ENCODE results near the gene MAZ. TPM values are rescaled to one million over a fixed set of nuclear protein-coding genes. Genes with fewer than 3 reads are reported as not detected.

Gene MAZ
- total and polyA plus RNA-seq, 2 of the 13 experiments (the other 11 are each of a cell fraction or from before 2014, with no cell fraction given): 203 to 277 TPM

DNA sequence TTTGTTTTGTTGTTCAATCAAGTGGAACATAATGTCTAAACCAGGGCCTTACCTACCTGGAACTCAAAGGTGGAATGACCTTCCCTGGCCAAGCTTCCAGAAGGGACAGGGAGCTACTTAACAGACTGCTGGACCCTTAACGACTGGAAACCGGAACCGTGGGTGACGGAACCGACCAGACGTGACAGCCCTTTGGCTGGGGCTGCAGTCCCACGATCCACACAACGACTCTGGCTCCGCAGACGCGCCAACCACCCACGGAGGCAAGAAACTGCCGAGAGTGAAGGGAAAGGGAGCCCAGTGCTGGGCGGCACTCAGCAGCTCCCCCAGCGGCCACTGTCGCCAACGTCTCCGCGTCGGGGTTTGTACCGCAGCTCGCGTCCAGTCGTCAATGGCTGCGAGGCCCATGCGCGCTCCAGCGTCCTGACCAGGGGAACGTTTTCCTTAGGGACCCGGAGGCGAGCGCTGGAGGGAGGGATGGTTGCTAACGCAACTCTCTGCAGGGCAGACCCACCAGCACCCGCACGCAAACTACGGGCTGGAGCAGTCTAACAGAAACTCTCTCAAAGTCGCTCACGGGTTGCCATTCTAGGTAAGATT lies 21.3 kb upstream of the MAZ start (continued):
- TF ChIP-seq, protein P1, sequence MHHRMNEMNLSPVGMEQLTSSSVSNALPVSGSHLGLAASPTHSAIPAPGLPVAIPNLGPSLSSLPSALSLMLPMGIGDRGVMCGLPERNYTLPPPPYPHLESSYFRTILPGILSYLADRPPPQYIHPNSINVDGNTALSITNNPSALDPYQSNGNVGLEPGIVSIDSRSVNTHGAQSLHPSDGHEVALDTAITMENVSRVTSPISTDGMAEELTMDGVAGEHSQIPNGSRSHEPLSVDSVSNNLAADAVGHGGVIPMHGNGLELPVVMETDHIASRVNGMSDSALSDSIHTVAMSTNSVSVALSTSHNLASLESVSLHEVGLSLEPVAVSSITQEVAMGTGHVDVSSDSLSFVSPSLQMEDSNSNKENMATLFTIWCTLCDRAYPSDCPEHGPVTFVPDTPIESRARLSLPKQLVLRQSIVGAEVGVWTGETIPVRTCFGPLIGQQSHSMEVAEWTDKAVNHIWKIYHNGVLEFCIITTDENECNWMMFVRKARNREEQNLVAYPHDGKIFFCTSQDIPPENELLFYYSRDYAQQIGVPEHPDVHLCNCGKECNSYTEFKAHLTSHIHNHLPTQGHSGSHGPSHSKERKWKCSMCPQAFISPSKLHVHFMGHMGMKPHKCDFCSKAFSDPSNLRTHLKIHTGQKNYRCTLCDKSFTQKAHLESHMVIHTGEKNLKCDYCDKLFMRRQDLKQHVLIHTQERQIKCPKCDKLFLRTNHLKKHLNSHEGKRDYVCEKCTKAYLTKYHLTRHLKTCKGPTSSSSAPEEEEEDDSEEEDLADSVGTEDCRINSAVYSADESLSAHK (CRISPR knock-in tag; IDR thresholded peaks at IDR 0.05; ENCODE audit: borderline replicate concordance): peak; percentile 68; the same call in 1 of the 2 replicates
- peak; percentile 67 for TF ChIP-seq RXRA (CRISPR knock-in tag; IDR thresholded peaks at IDR 0.05)
- peak; percentile 25 for TF ChIP-seq JARID2 (CRISPR knock-in tag; IDR thresholded peaks at IDR 0.05; ENCODE audit: insufficient replicate concordance)
- TF ChIP-seq, protein P2, sequence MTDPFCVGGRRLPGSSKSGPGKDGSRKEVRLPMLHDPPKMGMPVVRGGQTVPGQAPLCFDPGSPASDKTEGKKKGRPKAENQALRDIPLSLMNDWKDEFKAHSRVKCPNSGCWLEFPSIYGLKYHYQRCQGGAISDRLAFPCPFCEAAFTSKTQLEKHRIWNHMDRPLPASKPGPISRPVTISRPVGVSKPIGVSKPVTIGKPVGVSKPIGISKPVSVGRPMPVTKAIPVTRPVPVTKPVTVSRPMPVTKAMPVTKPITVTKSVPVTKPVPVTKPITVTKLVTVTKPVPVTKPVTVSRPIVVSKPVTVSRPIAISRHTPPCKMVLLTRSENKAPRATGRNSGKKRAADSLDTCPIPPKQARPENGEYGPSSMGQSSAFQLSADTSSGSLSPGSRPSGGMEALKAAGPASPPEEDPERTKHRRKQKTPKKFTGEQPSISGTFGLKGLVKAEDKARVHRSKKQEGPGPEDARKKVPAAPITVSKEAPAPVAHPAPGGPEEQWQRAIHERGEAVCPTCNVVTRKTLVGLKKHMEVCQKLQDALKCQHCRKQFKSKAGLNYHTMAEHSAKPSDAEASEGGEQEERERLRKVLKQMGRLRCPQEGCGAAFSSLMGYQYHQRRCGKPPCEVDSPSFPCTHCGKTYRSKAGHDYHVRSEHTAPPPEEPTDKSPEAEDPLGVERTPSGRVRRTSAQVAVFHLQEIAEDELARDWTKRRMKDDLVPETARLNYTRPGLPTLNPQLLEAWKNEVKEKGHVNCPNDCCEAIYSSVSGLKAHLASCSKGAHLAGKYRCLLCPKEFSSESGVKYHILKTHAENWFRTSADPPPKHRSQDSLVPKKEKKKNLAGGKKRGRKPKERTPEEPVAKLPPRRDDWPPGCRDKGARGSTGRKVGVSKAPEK (CRISPR knock-in tag; IDR thresholded peaks at IDR 0.05; ENCODE audit: borderline replicate concordance): 0 out of 2 replicates have a peak, but pooled peaks have one; percentile 46
- TF ChIP-seq, protein P3, sequence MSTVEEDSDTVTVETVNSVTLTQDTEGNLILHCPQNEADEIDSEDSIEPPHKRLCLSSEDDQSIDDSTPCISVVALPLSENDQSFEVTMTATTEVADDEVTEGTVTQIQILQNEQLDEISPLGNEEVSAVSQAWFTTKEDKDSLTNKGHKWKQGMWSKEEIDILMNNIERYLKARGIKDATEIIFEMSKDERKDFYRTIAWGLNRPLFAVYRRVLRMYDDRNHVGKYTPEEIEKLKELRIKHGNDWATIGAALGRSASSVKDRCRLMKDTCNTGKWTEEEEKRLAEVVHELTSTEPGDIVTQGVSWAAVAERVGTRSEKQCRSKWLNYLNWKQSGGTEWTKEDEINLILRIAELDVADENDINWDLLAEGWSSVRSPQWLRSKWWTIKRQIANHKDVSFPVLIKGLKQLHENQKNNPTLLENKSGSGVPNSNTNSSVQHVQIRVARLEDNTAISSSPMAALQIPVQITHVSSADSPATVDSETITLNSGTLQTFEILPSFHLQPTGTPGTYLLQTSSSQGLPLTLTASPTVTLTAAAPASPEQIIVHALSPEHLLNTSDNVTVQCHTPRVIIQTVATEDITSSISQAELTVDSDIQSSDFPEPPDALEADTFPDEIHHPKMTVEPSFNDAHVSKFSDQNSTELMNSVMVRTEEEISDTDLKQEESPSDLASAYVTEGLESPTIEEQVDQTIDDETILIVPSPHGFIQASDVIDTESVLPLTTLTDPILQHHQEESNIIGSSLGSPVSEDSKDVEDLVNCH (CRISPR knock-in tag; IDR thresholded peaks at IDR 0.05): no peak
- TF ChIP-seq GABPB1 (CRISPR knock-in tag; IDR thresholded peaks at IDR 0.05): peak; percentile 70
- peak; percentile 29; the same call in 1 of the 2 replicates for TF ChIP-seq ZMYM4 (CRISPR knock-in tag; IDR thresholded peaks at IDR 0.05)
- no peak for TF ChIP-seq SMAD9 (CRISPR knock-in tag; IDR thresholded peaks at IDR 0.05)
- peak; percentile 45; the same call in 1 of the 2 replicates for TF ChIP-seq ETV6 (CRISPR knock-in tag; conservative IDR thresholded peaks at IDR 0.05)
- 0 out of 3 replicates have a peak, but pooled peaks have one; percentile 39 for TF ChIP-seq MXI1 (IDR thresholded peaks at IDR 0.05; ENCODE audit: borderline replicate concordance, low read depth, low read length)
- TF ChIP-seq, protein P4, sequence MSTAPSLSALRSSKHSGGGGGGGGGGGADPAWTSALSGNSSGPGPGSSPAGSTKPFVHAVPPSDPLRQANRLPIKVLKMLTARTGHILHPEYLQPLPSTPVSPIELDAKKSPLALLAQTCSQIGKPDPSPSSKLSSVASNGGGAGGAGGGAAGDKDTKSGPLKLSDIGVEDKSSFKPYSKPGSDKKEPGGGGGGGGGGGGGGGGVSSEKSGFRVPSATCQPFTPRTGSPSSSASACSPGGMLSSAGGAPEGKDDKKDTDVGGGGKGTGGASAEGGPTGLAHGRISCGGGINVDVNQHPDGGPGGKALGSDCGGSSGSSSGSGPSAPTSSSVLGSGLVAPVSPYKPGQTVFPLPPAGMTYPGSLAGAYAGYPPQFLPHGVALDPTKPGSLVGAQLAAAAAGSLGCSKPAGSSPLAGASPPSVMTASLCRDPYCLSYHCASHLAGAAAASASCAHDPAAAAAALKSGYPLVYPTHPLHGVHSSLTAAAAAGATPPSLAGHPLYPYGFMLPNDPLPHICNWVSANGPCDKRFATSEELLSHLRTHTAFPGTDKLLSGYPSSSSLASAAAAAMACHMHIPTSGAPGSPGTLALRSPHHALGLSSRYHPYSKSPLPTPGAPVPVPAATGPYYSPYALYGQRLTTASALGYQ (CRISPR knock-in tag; IDR thresholded peaks at IDR 0.05): no peak
- TF ChIP-seq ZNF720 (CRISPR knock-in tag; IDR thresholded peaks at IDR 0.05): no peak
- TF ChIP-seq, protein P5, sequence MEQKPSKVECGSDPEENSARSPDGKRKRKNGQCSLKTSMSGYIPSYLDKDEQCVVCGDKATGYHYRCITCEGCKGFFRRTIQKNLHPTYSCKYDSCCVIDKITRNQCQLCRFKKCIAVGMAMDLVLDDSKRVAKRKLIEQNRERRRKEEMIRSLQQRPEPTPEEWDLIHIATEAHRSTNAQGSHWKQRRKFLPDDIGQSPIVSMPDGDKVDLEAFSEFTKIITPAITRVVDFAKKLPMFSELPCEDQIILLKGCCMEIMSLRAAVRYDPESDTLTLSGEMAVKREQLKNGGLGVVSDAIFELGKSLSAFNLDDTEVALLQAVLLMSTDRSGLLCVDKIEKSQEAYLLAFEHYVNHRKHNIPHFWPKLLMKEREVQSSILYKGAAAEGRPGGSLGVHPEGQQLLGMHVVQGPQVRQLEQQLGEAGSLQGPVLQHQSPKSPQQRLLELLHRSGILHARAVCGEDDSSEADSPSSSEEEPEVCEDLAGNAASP (CRISPR knock-in tag; IDR thresholded peaks at IDR 0.05; ENCODE audit: borderline replicate concordance): peak; percentile 63; the same call in 1 of the 2 replicates
- no peak for TF ChIP-seq SCMH1 (CRISPR knock-in tag; IDR thresholded peaks at IDR 0.05; ENCODE audit: borderline replicate concordance)
- peak; percentile 82 for TF ChIP-seq IKZF4 (CRISPR knock-in tag; IDR thresholded peaks at IDR 0.05; ENCODE audit: borderline replicate concordance, low read depth, not compliant biosample characterization)
- TF ChIP-seq ZNF101 (CRISPR knock-in tag; IDR thresholded peaks at IDR 0.05; ENCODE audit: borderline replicate concordance, low read depth): no peak
- TF ChIP-seq ZFP36 (IDR thresholded peaks at IDR 0.05; ENCODE audit: borderline replicate concordance, low read depth, low read length, partially characterized antibody): no peak

Measured in HepG2 (cell line).